Measurements from ENCODE around the gene RAC2. TPM values are rescaled to one million over a fixed set of nuclear protein-coding genes. Genes with fewer than 3 reads are reported as not detected.

RAC2 gene
- total RNA-seq, 4 donors from 2014 or later, result 7.8 to 49.8 (median 14.5) TPM

DNA sequence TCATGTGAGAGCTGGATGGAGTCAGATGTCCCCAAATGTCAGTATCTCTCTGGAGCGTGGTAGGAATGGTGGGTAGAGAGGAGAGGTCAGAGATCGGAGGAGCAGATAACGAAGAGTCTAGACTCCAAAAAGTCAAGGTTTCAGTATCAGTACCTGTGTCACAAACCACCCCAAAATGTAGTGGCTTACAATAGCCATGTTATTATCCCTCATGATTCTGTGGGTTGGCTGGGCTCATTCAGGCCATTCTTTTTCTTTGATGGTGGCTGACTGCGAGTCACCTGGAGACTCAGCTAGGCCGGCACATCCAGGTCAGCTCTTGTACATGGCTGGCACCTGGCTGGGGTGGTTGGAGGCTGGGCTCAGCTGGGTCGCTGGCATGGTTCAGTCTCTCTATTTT, 24.5 kb downstream of the RAC2 start:
- TF ChIP-seq, protein P1, sequence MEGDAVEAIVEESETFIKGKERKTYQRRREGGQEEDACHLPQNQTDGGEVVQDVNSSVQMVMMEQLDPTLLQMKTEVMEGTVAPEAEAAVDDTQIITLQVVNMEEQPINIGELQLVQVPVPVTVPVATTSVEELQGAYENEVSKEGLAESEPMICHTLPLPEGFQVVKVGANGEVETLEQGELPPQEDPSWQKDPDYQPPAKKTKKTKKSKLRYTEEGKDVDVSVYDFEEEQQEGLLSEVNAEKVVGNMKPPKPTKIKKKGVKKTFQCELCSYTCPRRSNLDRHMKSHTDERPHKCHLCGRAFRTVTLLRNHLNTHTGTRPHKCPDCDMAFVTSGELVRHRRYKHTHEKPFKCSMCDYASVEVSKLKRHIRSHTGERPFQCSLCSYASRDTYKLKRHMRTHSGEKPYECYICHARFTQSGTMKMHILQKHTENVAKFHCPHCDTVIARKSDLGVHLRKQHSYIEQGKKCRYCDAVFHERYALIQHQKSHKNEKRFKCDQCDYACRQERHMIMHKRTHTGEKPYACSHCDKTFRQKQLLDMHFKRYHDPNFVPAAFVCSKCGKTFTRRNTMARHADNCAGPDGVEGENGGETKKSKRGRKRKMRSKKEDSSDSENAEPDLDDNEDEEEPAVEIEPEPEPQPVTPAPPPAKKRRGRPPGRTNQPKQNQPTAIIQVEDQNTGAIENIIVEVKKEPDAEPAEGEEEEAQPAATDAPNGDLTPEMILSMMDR (IDR thresholded peaks at IDR 0.05; ENCODE audit: low read depth), result no peak

DNA sequence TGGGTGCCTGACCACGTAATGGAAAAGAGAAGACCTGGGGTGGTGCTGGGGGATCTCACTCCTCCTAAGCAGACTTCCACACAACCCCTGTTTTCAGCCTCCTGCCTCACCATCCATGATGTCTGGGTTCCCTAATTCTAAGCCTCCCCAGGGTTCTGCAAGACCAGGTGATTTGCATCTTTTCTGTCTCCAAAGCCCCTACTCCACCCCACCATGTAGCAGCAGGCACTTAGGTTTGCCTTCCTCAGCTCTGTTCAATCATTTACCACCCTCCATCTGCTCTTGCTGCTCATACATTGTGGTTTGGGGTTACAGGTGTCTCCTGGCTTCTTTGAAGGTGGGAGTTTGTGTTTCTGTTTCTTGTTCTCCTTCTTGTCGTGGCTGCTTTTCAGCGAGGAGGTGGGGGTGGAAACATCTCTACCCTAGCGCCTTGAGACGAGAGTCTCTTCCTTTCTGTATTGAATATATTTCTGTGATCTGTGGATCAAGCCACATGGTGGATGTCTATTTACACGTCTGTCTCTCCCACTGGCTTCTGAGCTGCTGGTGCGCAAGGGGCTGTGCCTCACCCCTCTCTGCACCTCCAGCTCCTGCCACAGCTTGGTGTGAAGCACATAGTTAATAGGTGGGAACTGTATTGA, 25.2 kb downstream of the RAC2 start:
- TF ChIP-seq, protein P1 (IDR thresholded peaks at IDR 0.05; ENCODE audit: low read depth), result no peak

DNA sequence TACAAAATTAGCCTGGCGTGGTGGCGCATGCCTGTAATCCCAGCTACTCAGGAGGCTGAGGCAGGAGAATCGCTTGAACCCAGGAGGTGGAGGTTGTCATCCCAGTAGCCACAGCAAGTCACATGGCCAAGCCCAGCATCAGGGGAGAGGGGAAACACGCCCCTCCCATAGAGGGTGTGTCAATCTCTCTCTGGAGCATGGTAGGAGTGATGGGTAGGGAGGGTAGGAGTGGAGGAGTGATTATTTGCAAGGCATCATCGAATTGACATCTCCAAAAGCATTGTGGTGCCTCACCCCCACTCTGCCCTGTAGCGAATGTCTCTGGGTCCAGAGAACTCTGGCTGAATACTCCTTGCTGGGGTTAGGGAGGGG, 25.7 kb downstream of the RAC2 start:
- TF ChIP-seq, protein P1 (IDR thresholded peaks at IDR 0.05; ENCODE audit: low read depth), result no peak

DNA sequence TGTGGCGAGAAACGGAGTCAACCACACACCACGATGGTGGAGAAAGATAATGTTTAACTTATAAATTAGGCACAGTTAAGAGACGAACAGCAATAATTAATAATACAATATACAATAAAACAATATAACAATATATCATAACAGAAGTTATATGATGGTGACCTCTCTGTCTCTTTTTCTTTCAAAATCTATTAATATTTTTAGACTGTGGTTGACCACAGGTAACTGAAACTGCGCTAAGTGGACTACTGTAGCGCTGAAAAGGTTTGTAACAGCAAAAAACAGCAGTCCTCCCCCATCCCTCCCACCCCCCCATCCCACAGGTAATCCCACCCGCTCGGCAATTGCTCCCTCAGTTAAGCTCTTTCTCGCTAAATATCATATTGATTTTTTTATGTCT, 28.2 kb downstream of the RAC2 start:
- TF ChIP-seq, protein P1 (IDR thresholded peaks at IDR 0.05; ENCODE audit: low read depth), result no peak

DNA sequence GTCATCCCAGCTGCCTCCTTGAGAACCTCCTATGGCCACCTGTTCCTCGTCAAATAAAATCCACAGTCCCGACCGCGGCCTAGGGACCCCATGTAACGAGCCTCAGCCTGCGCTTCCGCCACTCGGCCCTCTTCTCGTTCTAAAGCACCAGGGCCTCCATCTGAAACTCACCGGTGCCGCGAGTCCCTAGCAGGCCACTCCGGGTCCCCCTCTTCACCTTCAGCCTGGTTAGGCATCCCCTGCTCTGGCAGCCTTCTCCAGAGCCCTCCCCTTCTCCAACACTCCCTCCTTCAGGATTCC, 29.4 kb downstream of the RAC2 start:
- TF ChIP-seq, protein P1 (IDR thresholded peaks at IDR 0.05; ENCODE audit: low read depth), result no peak

DNA sequence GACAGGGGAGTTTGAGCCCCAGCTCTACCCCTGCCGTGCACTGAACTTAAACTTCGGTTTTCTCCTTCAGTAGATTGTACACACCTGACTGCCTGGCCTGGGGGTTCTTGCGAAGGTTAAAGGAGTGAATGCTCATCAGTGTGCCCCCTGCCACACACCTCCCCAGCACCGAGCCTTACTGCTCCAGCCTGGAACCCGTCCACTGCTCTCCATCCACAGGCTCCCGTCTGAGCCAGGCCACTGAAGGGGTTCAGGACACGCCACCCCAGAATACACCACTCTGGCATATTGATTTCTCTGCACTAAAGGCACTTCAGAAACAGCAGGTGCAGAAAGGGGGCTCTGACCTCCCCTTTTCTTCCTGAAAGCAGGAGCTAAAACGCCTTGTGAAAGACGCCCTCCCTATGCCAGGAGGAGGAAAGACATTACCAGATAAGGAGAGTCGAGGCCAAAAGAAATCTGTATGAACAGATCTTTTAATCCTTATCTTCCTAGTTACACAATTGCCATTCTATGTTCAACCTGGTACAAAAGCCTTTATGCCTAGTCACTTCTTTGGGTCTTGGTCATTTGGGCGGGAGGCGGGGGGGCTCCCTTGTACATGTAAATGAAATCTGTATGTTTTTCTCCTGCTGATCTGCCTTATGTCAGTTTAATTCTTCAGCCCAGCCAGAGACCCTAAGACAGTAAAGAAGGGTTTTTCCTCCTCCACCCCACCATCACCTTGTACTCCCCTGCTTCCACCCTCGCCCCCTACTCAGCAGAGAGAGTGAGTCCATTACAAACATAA, 29.9 kb downstream of the RAC2 start:
- TF ChIP-seq, protein P1 (IDR thresholded peaks at IDR 0.05; ENCODE audit: low read depth), result no peak

DNA sequence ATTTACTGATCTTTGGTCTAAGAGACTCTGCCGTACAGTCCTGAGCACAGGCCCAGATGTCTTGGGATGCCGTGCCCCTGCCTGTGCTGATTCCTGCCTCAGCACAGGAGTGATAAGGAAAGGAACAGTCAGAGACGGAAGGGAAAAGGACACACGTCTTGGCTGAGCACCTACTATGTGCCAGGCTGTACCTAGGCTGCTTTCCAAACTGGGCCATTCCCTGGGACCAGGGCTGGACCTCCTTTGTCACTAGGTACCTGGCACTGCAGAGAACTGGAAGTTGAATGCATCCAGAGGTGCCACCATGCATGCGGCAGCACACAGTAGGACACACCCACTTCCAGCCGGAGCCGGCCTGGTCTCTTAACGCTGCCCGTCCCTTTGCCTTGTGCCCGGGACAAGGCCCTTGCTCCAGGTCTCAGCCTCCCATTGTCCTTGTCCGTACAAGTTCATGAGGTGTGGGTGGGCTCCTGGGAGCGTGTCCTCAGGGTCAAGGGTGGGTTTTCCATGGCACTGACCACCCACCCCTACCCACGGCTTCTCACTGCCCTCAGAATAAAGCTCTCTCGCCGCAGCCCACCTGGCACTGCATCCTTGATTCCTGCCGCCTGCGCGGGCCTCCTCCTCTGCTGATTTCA, 30.7 kb downstream of the RAC2 start:
- TF ChIP-seq, protein P1 (IDR thresholded peaks at IDR 0.05; ENCODE audit: low read depth), result no peak
